HepG2 (cell line): Measurements from ENCODE around the gene SYAP1. TPM values are rescaled to one million over a fixed set of nuclear protein-coding genes. Genes with fewer than 3 reads are reported as not detected.

Experiments used
- DMAP1 ChIP-seq: IDR thresholded peaks from 2 replicates; pipeline ENCODE4 v1.6.1; 2016
- HDAC1 ChIP-seq: sonication (generic); formaldehyde crosslinking; IDR thresholded peaks from 2 replicates; pipeline ENCODE4 v1.5.1; 2020; ENCODE audit warnings: mild to moderate bottlenecking, missing genetic modification reagents
- IRF2 ChIP-seq: IDR thresholded peaks from 2 replicates; pipeline ENCODE4 v1.6.1; 2018; ENCODE audit warnings: missing genetic modification reagents, missing compliant biosample characterization
- IRX3 ChIP-seq: sonication (generic); formaldehyde crosslinking; IDR thresholded peaks from 2 replicates; pipeline ENCODE4 v1.8.1; 2023; ENCODE audit warnings: mild to moderate bottlenecking, low read depth, missing genetic modification reagents, borderline replicate concordance
- KAT8 ChIP-seq: IDR thresholded peaks from 2 replicates; pipeline ENCODE4 v1.6.1; 2016; ENCODE audit warnings: missing genetic modification reagents, missing compliant biosample characterization
- KDM6A ChIP-seq: IDR thresholded peaks from 2 replicates; pipeline ENCODE4 v1.6.1; 2016; ENCODE audit warnings: low read depth
- MXI1 ChIP-seq: IDR thresholded peaks from 3 replicates; pipeline ENCODE4 v1.6.1; 2012; ENCODE audit warnings: low read depth, low read length, inconsistent platforms, borderline replicate concordance
- RXRB ChIP-seq: IDR thresholded peaks from 2 replicates; pipeline ENCODE4 v1.6.1; 2016; ENCODE audit warnings: borderline replicate concordance, missing genetic modification reagents, missing compliant biosample characterization
- SAP130 ChIP-seq: IDR thresholded peaks from 2 replicates; pipeline ENCODE4 v1.6.1; 2016; ENCODE audit warnings: low read depth
- SSRP1 ChIP-seq: IDR thresholded peaks from 2 replicates; pipeline ENCODE4 v1.6.1; 2016; ENCODE audit warnings: control low read depth
- SUZ12 ChIP-seq: fragments of 150-350 bp; IDR thresholded peaks from 2 replicates; pipeline ENCODE4 v1.6.1; 2014; ENCODE audit warnings: low read depth, low read length
- YEATS4 ChIP-seq: sonication (generic); formaldehyde crosslinking; IDR thresholded peaks from 2 replicates; pipeline ENCODE4 v1.4.0; 2020; ENCODE audit warnings: missing genetic modification reagents, borderline replicate concordance
- YY1 ChIP-seq: IDR thresholded peaks from 2 replicates; pipeline ENCODE4 v1.6.1; 2011; ENCODE audit warnings: low read length, low read depth, moderate library complexity, mild to moderate bottlenecking; ENCODE audit not compliant: insufficient read depth, insufficient replicate concordance
- ZNF30 ChIP-seq: sonication (generic); formaldehyde crosslinking; IDR thresholded peaks from 2 replicates; pipeline ENCODE4 v1.5.0; 2020; ENCODE audit warnings: mild to moderate bottlenecking, missing genetic modification reagents
- polyA plus RNA-seq, 8 experiments: library from polyadenylated mRNA; depleted of rRNA in 3 of 8; stranded (reverse) in 7 of 8; unstranded in 1 of 8; fragments of >200 nt; fragmentation: Illumina TruSeq in 4 of 8; extraction: Trizol in 4 of 8; gene quantifications; 2 replicates each; pipeline versions ENCODE4 v1.2.1 to v1.2.3, GENCODE V29; 2011 to 2016; ENCODE audit warnings: low read depth in 4 of 8, missing spikeins in 1 of 8, mixed read lengths in 1 of 8; ENCODE audit not compliant: insufficient read depth in 1 of 8
- total RNA-seq, 5 experiments: library from RNA; depleted of rRNA; stranded (reverse); fragments of >200 nt; fragmentation: Illumina TruSeq; extraction: Trizol; gene quantifications; 2 replicates each; pipeline ENCODE4 v1.2.3, GENCODE V29; 2016; ENCODE audit warnings: low read depth in 1 of 5
- TF ChIP-seq, protein P1 (sequence below): sonication (generic); formaldehyde crosslinking; IDR thresholded peaks from 2 replicates; pipeline ENCODE4 v1.5.1; 2020; ENCODE audit warnings: missing genetic modification reagents, mild to moderate bottlenecking, borderline replicate concordance
- TF ChIP-seq, protein P2 (sequence below): IDR thresholded peaks from 2 replicates; pipeline ENCODE4 v1.6.1; 2016; ENCODE audit warnings: low read depth
- TF ChIP-seq, protein P3 (sequence below): sonication (generic); formaldehyde crosslinking; IDR thresholded peaks from 2 replicates; pipeline ENCODE4 v1.5.1; 2020; ENCODE audit warnings: mild to moderate bottlenecking, moderate library complexity, missing genetic modification reagents
- TF ChIP-seq, protein P4 (sequence below): sonication (generic); formaldehyde crosslinking; conservative IDR thresholded peaks from 2 replicates; pipeline ENCODE4 v1.4.0; 2020; ENCODE audit warnings: mild to moderate bottlenecking, missing genetic modification reagents, moderate library complexity
- TF ChIP-seq, protein P5 (sequence below): sonication (generic); formaldehyde crosslinking; IDR thresholded peaks from 2 replicates; pipeline ENCODE4 v1.8.1; 2022; ENCODE audit warnings: low read depth, mild to moderate bottlenecking, missing genetic modification reagents

Gene SYAP1
- total and polyA plus RNA-seq, 2 of the 13 experiments (the other 11 are each of a cell fraction or from before 2014, with no cell fraction given), result 4.9 to 18.5 TPM

DNA sequence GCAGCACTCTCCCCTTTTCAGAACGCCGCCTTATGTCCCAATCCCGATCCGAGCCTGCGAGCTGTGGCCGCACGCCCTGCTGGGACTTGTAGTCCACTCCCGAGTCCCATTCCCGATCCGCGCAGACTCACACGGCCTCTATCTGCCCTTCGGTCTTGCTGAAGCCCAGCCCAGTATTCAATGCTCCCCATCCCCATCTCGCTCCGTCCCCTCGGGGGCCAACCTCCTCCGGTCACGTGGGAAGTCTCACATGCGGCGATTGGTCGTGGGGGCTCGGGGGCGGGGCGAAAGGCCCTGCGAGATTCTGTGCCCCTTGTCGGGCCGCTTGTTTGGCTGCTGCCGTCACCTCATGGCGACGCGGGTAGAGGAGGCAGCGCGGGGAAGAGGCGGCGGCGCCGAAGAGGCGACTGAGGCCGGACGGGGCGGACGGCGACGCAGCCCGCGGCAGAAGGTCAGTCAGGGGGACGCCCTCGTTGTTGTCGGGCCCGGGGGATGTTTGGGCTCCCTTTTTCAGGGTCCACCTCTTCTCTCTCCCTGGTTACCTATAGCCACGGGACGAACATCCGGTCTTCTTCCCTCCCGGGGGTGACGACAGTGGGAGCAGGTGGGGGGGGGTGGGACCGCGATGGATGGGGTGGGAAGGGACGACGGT is 66.9 kb downstream of the SYAP1 start, which contains the start of gene TXLNG (continued):
- TF ChIP-seq KAT8 (CRISPR knock-in tag) (peak; percentile 62), YEATS4 (CRISPR knock-in tag) (no peak), KDM6A (CRISPR knock-in tag) (no peak), SUZ12 (peak; percentile 53; the same call in 1 of the 2 replicates), IRX3 (CRISPR knock-in tag) (no peak), MXI1 (peak; percentile 52; the same call in 1 of the 3 replicates), HDAC1 (CRISPR knock-in tag) (peak; percentile 49; the same call in 1 of the 2 replicates), YY1 (peak; percentile 66), IRF2 (CRISPR knock-in tag) (0 out of 2 replicates have a peak, but pooled peaks have one; percentile 48), SAP130 (CRISPR knock-in tag) (peak; percentile 73), DMAP1 (CRISPR knock-in tag) (0 out of 2 replicates have a peak, but pooled peaks have one; percentile 15), SSRP1 (CRISPR knock-in tag) (no peak), RXRB (CRISPR knock-in tag) (peak; percentile 11; the same call in 1 of the 2 replicates), ZNF30 (CRISPR knock-in tag) (no peak)
- TF ChIP-seq, protein P1, sequence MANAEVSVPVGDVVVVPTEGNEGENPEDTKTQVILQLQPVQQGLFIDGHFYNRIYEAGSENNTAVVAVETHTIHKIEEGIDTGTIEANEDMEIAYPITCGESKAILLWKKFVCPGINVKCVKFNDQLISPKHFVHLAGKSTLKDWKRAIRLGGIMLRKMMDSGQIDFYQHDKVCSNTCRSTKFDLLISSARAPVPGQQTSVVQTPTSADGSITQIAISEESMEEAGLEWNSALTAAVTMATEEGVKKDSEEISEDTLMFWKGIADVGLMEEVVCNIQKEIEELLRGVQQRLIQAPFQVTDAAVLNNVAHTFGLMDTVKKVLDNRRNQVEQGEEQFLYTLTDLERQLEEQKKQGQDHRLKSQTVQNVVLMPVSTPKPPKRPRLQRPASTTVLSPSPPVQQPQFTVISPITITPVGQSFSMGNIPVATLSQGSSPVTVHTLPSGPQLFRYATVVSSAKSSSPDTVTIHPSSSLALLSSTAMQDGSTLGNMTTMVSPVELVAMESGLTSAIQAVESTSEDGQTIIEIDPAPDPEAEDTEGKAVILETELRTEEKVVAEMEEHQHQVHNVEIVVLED (CRISPR knock-in tag), result peak; percentile 47; the same call in 1 of the 2 replicates
- TF ChIP-seq, protein P2, sequence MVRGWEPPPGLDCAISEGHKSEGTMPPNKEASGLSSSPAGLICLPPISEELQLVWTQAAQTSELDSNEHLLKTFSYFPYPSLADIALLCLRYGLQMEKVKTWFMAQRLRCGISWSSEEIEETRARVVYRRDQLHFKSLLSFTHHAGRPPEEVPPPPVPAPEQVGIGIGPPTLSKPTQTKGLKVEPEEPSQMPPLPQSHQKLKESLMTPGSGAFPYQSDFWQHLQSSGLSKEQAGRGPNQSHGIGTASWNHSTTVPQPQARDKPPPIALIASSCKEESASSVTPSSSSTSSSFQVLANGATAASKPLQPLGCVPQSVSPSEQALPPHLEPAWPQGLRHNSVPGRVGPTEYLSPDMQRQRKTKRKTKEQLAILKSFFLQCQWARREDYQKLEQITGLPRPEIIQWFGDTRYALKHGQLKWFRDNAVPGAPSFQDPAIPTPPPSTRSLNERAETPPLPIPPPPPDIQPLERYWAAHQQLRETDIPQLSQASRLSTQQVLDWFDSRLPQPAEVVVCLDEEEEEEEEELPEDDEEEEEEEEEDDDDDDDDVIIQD (CRISPR knock-in tag), result peak; percentile 32; the same call in 1 of the 2 replicates
- TF ChIP-seq, protein P3, sequence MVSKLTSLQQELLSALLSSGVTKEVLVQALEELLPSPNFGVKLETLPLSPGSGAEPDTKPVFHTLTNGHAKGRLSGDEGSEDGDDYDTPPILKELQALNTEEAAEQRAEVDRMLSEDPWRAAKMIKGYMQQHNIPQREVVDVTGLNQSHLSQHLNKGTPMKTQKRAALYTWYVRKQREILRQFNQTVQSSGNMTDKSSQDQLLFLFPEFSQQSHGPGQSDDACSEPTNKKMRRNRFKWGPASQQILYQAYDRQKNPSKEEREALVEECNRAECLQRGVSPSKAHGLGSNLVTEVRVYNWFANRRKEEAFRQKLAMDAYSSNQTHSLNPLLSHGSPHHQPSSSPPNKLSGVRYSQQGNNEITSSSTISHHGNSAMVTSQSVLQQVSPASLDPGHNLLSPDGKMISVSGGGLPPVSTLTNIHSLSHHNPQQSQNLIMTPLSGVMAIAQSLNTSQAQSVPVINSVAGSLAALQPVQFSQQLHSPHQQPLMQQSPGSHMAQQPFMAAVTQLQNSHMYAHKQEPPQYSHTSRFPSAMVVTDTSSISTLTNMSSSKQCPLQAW (CRISPR knock-in tag), result peak; percentile 68
- TF ChIP-seq, protein P4, sequence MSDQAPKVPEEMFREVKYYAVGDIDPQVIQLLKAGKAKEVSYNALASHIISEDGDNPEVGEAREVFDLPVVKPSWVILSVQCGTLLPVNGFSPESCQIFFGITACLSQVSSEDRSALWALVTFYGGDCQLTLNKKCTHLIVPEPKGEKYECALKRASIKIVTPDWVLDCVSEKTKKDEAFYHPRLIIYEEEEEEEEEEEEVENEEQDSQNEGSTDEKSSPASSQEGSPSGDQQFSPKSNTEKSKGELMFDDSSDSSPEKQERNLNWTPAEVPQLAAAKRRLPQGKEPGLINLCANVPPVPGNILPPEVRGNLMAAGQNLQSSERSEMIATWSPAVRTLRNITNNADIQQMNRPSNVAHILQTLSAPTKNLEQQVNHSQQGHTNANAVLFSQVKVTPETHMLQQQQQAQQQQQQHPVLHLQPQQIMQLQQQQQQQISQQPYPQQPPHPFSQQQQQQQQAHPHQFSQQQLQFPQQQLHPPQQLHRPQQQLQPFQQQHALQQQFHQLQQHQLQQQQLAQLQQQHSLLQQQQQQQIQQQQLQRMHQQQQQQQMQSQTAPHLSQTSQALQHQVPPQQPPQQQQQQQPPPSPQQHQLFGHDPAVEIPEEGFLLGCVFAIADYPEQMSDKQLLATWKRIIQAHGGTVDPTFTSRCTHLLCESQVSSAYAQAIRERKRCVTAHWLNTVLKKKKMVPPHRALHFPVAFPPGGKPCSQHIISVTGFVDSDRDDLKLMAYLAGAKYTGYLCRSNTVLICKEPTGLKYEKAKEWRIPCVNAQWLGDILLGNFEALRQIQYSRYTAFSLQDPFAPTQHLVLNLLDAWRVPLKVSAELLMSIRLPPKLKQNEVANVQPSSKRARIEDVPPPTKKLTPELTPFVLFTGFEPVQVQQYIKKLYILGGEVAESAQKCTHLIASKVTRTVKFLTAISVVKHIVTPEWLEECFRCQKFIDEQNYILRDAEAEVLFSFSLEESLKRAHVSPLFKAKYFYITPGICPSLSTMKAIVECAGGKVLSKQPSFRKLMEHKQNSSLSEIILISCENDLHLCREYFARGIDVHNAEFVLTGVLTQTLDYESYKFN, result peak; percentile 23; the same call in 1 of the 2 replicates
- TF ChIP-seq, protein P5, sequence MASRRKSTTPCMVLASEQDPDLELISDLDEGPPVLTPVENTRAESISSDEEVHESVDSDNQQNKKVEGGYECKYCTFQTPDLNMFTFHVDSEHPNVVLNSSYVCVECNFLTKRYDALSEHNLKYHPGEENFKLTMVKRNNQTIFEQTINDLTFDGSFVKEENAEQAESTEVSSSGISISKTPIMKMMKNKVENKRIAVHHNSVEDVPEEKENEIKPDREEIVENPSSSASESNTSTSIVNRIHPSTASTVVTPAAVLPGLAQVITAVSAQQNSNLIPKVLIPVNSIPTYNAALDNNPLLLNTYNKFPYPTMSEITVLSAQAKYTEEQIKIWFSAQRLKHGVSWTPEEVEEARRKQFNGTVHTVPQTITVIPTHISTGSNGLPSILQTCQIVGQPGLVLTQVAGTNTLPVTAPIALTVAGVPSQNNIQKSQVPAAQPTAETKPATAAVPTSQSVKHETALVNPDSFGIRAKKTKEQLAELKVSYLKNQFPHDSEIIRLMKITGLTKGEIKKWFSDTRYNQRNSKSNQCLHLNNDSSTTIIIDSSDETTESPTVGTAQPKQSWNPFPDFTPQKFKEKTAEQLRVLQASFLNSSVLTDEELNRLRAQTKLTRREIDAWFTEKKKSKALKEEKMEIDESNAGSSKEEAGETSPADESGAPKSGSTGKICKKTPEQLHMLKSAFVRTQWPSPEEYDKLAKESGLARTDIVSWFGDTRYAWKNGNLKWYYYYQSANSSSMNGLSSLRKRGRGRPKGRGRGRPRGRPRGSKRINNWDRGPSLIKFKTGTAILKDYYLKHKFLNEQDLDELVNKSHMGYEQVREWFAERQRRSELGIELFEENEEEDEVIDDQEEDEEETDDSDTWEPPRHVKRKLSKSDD (CRISPR knock-in tag), result no peak
